GM12891 (cell line): ENCODE results near the gene DISP1.

Experiments
- POLR2A ChIP-seq: IDR thresholded peaks from 2 replicates; pipeline ENCODE4 v1.6.1; 2011; ENCODE audit warnings: low read depth, low read length, control low read depth
- POLR2AphosphoS5 ChIP-seq: IDR thresholded peaks from 2 replicates; pipeline ENCODE4 v1.6.1; 2011; ENCODE audit warnings: low read depth, low read length, control low read depth

DNA sequence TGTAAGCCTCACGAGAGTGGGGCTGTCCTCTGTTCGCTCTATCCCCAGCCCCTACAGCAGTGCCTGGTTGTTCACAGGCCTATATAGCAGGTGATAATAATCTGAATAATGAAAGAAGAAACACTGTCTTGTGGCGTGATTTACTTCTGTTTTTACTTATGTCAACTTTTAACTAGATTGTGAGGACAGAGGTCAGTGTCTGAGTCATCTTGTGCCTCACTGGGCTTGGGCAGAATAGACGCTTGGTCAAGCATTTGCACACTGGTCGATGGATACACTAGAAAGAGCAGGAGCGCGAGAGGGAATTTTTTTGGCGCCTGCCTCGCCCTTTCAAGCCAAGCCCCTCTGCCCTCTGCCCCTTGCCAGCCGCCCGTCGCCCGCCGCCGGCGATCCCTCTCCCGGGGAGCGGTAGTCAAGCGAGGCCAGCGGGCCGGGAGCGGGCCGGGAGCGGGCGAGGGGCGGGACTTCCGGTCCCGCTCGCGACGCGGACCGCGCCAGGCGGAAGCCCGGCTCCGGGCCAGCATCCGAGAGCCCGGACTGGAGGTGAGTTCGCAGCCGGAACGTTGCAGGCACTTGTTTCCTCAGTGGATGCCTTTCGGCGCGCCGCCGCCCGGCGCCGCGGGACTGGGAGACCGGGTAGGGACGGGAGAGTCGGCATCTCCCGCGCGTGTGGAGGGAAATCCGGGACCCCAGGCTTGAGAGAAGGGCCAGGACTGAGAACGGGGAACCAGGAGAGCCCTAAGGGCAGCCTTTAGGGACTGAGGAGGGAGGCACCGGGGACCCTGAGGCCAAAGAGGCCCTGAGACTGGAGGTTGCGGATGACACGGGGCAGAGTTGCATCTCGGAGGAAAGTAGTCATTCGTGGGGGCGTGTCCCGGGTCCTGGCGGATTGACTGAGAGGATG is at the start of gene DISP1:
- TF ChIP-seq POLR2A (0 out of 2 replicates have a peak, but pooled peaks have one; percentile 24), POLR2AphosphoS5 (no peak)
